ENCODE results near the gene NDUFAF2.

GRCh38 chr5:61171479-61171878 is 226.5 kb downstream of the NDUFAF2 start:
- TF ChIP-seq CTCF (IDR thresholded peaks at IDR 0.05) (no peak), POLR2A (IDR thresholded peaks at IDR 0.05) (no peak), POLR2AphosphoS5 (IDR thresholded peaks at IDR 0.05) (no peak)

Data from prostate gland (tissue), 2 donors.